Measurements from ENCODE around the gene NUPR1. TPM values are rescaled to one million over a fixed set of nuclear protein-coding genes. Genes with fewer than 3 reads are reported as not detected.
A peak's percentile ranks its signal among the peaks of the same experiment; 100 is the strongest.
"Not testable (repeated sequence)": the region's sequence is repeated elsewhere in the genome, so short reads cannot be mapped to it uniquely, and the experiment has no call there.

Gene NUPR1
- total RNA-seq, 1 donor from 2014 or later, result under 0.01 TPM

DNA sequence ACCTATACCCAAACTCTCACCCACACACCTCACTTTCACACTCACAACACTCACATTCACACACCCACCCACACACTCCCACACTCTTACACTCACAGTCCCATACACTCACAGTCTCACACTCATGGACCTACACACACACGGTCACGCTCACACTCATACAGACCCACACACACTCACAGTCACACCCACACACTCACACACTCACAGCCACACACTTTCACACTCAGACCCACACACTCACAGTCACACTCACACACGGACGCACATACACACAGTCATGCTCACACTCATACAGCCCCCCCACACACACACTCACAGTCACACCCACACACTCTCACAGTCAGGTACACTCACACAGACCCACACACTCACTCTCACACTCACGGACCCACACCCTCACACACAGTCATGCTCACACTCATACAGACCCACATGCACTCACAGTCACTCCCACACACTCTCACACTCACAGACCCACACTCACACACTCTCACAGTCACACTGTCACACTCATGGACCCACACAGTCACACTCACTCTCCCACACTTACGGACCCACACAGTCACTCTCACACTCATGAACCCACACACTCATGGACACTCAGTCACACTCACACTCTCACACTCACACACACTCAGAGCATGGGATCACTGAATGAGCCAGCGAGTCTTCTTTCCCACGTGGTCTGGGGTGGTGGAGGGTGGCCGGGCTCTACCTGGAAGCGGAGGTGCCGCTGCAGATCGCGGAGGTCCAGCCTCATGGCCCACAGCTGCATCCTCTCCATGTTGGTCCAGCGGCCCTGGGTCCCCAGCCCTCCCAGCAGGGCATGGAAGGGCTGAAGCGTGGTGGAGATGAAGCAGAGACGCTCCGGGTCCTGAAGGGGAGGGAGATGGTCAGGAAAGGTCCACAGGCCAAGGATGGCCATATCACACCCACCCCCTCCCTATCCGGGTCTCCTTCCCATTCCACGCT, 37.2 kb downstream of the NUPR1 start:
- no peak for FAIRE-seq
- no peak for DNase-seq (ENCODE audit: low spot score in 2 of 2)

DNA sequence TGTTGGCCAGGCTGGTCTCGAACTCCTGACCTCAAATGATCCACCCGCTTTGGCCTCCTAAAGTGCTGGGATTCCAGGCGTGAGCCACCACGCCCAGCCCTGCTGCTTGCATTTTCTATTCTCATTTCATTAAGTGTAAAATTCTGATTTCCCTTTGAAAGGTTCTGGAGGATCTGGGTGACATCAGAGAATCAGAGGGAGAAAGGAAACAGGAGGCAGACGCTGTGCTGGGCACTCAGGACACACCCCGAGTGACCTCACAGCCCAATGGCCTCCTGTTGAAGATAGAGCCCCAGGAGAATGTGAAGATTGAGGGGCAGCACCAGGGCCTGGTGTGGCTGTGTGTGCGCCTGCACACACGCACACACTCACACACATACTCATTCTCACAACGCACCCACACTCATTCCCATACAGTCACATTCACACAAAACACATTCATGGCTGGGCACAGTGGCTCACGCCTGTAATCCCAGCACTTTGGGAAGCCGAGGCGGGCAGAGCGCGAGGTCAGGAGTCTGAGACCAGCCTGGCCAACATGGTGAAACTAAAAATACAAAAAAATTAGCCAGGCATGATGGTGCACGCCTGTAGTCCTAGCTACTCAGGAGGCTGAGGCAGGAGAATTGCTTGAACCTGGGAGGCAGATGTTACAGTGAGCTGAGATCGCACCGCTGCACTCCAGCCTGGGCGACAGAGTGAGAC, 38.1 kb downstream of the NUPR1 start:
- not testable (repeated sequence) for FAIRE-seq; DNase-seq (ENCODE audit: low spot score in 2 of 2)

- FAIRE-seq (no peak), DNase-seq (ENCODE audit: low spot score in 2 of 2) (no peak)
Observed at GRCh38 chr16:28499854-28500253, 38.9 kb downstream of the NUPR1 start.

DNA sequence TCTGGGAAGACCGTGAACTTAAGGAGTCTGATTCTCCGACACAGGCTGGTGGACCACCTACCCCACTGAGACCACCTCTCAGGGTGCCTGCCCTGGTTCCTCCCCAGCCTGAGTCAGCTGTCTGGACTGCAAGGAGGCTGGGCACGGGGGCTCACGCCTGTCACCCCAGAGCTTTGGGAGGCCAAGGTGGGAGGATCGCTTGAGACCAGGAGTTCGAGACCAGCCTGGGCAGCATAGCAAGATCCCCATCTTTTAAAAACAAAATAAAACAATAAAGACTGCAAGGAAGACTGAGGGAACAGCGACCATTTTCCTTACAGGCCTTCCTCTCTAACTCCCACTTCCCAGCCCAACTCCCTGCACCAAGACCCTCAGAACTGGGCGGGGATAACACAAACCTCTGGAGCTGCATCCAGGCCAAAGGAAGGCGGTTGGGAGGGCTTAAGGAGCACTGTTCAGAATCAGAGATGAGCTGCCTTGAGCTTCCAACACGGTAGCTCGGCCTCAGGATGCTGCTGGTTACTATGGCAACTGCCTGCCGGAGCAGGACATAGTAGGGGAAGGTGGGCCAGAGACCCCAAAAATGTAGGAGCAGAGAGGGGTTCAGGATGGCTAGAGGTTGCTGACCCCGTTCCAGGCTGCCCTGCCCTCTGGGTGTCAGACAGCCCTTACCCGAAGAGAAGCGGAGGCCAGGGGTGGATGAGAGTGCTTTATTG, 40.0 kb downstream of the NUPR1 start:
- DNase-seq (ENCODE audit: low spot score in 2 of 2) (no peak), FAIRE-seq (no peak)

GRCh38 chr16:28497861-28498599, 40.7 kb downstream of the NUPR1 start:
- no peak for DNase-seq (ENCODE audit: low spot score in 2 of 2)
- no peak for FAIRE-seq

GRCh38 chr16:28497386-28497785, 41.4 kb downstream of the NUPR1 start:
- no peak for DNase-seq (ENCODE audit: low spot score in 2 of 2)

GRCh38 chr16:28496844-28497243, 41.9 kb downstream of the NUPR1 start:
- DNase-seq (ENCODE audit: low spot score in 2 of 2) (no peak), FAIRE-seq (no peak)

More at GRCh38 chr16:28497386-28497785, 41.4 kb downstream of the NUPR1 start:
- FAIRE-seq, result no peak

GRCh38 chr16:28495795-28496749, 42.7 kb downstream of the NUPR1 start:
- DNase-seq (ENCODE audit: low spot score in 2 of 2), result no peak
- FAIRE-seq, result no peak

GRCh38 chr16:28495098-28495793, 43.5 kb downstream of the NUPR1 start:
- DNase-seq (ENCODE audit: low spot score in 2 of 2), result no peak
- FAIRE-seq, result no peak

DNA sequence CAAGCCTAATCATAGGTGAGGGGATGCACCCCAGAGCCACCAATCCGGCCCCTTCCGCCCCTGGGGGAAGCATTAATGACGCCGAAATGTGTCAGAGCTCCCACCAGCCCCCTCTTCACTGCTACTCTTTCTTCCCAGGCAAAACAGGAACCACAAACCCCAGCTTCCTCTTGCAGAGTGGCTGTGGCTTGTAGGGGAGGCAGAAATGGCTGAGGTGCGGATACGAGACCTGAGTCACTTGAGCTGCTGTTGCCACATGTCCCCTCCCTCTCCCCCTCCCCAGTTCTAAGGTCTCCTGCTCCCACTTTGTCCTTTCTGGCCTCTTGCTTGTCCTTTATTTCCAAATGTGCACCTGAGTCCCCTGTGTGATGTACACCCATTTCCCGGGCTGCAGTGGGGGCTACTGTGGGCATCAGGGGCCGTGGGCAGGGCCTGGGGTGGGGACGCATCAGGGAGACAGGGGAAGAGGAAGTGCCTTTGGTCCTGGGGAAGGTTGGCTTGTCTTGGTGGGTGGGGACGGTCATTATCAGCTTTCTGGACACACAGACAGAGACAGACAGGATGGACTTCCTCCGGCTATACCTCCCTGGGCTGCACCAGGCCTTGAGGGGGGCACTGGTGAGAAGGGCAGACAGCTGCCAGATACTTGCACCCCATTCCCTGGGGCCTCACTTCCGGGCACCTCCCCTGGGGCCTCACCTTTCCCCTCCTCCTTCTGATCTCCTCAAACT, 44.5 kb downstream of the NUPR1 start, which contains the start of gene APOBR:
APOBR (plus strand) TSS at position 523 of the 731 bp plus-strand sequence; CDS start at position 562, 39 bp downstream.
- FAIRE-seq (no peak), DNase-seq (ENCODE audit: low spot score in 2 of 2) (no peak)

GRCh38 chr16:28492511-28492910, 46.3 kb downstream of the NUPR1 start:
- no peak for DNase-seq (ENCODE audit: low spot score in 2 of 2)
- no peak for FAIRE-seq

- no peak for FAIRE-seq
- peak; percentile 83 to 93 for DNase-seq (ENCODE audit: low spot score in 2 of 2)
Observed at GRCh38 chr16:28491970-28492474, 46.8 kb downstream of the NUPR1 start, which contains the start of gene CLN3. CLN3 (minus strand) TSS chr16:28492074; CDS start chr16:28491759, 315 bp downstream.

GRCh38 chr16:28491230-28491969, 47.4 kb downstream of the NUPR1 start:
- FAIRE-seq, result no peak
- no peak for DNase-seq (ENCODE audit: low spot score in 2 of 2)

GRCh38 chr16:28486266-28486665, 52.5 kb downstream of the NUPR1 start:
- DNase-seq (ENCODE audit: low spot score in 2 of 2) (no peak), FAIRE-seq (no peak)

DNA sequence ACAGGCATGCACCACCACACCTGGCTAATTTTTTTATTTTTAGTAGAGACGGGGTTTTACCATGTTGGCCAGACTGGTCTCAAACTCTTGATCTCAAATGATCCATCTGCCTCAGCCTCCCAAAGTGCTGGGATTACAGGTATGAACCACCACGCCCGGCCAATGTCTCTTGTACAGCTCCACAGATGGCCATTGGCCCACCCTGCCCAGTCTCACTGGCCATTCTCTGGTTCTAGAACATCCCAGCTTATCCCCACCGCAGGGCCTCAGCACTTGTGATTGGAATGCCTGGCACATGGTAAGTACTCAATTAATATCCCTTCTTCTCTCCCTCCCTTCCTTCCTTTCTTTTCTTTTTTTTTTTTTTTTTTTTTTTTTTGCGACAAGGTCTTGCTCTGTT, 55.4 kb downstream of the NUPR1 start:
- not testable (repeated sequence) for FAIRE-seq; DNase-seq (ENCODE audit: low spot score in 2 of 2)
